Stimulated activated CD4-positive, alpha-beta T cell treated with anti-CD3 and anti-CD28 coated beads, Interleukin-15, amount 100 ng/mL, for 48 hours (primary cell): ENCODE data around the gene ZNF275.
A peak's percentile ranks its signal among the peaks of the same experiment; 100 is the strongest.
"Not testable (repeated sequence)": the region's sequence is repeated elsewhere in the genome, so short reads cannot be mapped to it uniquely, and the experiment has no call there.

ENCODE experiments used
- DNase-seq, 2 donors: peaks; one replicate each; pipeline ENCODE4 v3.0.0-alpha.2; 2020; ENCODE audit warnings: low read depth in 2 of 2

Gene ZNF275

DNA sequence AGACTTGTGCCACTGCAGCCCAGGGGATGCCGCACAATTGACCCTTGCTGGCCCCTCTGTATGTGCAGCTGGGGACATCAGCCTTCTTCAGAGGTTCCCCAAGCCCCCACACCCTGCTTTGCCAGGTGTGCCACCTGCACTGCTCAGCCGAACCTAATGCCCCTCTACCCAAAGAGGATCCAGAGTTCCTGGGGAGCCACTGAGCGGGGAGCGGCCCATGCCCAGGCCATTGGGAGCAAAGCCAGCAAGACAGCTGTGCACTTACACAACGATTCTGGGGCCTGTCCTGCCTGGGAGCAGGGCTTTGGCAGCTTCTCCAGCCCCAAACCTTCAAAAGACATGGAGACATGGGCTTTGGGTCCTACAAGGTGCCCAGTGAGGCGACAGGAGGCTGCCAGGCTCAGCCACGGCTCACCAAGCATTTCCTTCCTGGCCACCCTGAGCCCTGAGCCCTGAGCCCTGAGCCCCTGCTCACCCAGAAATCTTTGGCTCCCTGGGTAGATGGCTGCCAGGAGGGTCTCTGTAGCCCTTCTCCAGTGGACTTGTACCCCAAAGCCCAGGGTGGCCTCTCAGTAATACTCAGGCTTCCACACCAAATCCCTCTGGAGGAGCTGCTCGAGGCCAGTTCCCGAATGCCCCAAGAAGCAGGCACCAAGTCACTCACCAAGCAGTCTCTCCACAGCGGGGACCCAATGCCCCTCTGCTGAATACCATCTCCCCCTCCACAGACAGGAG lies 54.2 kb downstream of the ZNF275 start:
- no peak for DNase-seq

DNA sequence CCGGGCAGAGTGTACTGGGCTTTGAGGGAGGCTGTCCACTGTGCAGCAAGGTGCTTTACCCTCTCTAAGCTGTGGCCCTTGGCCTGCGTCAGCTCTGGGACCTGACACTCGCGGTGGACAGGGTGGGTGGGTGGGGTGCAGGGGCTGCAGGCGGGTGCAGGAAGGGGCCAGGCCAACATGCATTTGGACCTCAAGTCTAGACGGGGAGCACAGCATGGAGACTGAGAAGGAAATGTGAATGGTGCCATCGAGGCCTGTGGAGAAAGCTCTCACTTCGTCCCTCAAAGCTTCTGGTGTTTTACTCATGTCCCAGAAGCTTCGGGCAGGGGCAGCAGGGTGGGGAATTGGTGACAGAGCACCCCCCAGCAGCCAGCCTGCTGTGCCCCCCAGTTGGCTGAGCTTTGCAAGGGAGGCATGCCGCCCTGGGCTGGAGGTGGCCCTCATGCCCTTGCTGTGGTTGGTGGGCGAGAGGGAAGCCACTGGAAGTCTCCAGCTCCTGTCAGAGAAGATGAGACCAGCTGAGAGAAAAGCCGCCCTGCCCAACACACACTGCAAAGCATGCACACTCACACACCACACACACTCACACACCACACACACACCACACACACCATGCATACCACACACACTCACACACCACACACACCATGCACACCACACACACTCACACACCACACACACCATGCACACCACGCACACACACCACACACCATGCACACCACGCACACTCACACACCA lies 54.9 kb downstream of the ZNF275 start:
- no peak for DNase-seq

DNA sequence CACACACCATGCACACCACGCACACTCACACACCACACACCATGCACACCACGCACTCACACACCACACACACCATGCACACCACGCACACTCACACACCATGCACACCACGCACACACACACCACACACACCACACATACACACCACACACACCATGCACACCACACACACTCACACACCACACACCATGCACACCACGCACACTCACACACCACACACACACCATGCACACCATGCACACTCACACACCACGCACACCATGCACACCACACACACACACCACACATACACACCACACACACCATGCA lies 55.5 kb downstream of the ZNF275 start:
- not testable (repeated sequence) for DNase-seq

DNA sequence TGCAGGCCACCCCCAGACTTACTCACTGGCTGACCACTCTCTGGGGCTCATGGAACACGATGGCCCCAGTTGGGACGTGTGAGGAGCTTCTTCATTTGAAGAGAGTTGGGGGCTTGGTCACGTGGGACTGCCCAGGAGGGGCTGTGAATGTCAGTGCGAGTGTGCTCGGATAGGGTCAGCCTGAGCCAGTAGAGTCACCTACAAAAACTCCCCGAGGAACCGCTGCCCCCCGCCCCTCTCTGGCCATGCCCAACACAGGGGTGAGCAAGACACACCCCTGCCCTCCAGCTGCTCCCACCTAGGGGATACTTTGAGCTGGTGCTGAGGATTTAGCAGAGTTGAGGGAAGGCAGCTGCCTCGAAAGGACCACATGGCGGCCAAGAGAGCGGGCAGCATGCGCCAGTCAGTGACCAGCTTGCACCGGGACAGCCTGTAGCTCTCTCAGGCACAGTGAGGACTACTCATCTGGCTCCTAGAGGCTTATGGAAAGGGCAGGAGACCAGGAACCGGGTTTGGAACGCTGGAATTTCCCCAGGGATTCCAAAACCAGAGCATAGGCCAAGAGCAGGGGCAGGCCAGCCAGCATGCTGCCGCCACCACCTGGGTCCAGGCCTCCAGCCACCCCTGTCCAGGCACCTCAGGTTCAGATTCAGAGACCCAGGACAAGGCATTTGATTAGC lies 58.8 kb downstream of the ZNF275 start:
- no peak for DNase-seq

DNA sequence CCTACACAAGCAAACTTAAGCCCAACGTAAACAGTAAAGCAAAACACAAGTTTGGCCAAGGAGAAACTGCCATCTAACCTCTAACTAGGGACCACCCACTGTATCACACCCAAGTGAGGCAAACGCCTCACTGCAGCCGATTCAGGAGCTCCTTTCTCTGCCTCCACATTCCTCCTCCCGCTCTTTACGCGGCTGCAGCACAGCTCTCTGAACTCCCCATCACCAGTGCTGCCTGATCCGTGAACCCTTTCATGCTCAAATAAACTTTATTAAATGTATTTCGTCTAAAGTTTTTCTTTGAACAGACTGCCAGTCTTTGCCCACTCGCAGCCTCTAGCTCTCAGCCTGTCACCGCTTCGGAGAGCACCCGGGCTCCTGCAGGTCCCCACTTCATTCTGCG lies 60.7 kb downstream of the ZNF275 start:
- no peak for DNase-seq

DNA sequence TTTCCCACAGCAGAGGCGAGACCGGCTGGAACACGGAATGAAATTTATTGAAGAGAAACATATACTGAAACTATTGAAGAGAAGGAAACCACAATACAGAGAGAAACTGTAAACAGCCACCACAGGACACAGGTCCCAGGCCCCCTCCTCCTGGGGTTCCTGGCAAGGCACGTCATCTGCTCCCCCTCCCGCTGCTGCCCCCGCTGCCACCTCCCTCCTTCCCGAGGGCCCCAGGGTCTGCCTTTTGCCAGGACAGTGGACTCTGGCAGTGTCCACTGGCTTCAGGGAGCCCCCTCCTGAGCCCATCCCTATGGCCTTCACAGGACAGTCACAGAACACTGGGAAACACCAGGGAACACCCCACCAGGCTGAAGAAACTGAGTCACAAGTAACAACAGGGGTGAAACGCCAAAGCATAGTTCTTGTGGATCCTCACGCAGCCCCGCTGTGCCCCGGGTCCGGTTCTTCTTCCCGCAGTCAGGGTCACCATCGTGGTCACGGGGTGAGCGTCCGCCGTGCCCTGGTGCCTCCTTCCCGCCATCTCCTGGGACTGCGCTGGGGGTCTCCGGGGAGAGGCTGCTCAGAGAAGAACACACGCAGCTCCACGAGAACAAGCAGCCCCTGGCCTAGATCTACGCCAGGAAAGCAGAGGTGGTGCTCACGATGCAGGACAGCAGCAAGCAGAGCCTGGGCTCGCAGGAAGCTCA lies 61.8 kb downstream of the ZNF275 start:
- no peak for DNase-seq

DNA sequence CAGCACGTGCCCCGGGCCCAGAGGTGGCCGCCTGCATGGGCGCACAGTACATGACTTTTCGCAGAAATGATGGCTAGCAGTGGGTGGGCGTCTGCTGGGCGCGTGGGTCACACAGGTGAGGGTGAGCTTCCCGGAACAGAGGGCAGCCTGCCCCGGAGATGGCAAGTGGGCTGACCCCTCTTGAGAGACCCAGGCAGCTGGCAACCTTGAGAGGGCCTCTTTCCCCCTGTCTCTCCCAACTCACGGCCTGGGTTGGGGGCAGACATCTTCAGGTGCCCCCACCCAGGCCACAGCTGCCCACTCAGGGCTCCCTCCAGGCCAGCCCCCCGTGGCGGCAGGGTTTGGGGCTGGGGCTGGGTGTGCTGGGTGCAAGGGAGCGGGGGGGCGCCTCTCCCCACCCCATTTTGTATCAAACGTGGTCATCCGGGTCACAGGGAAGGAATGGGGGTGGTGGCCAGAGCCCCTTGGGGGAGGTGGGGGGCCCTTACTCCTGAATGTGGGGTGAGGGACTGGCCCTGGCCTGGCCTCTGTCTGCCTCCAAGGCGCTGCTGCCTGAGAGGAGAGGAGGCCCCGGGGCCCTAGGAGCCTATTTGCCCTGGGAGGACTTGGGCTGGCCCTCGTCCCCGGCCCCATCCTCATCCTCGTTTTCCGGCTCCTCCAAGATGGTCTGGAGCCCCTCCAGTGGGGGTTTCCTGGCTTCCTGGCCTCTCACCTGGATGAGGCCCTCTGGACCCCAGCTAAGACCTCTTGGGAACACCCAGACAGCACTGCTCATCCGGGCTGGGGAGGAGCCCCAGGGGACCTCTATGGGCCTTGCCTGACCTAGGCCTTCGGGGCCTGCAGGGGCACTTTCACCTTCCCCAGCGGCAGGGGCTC lies 62.6 kb downstream of the ZNF275 start:
- no peak for DNase-seq

DNA sequence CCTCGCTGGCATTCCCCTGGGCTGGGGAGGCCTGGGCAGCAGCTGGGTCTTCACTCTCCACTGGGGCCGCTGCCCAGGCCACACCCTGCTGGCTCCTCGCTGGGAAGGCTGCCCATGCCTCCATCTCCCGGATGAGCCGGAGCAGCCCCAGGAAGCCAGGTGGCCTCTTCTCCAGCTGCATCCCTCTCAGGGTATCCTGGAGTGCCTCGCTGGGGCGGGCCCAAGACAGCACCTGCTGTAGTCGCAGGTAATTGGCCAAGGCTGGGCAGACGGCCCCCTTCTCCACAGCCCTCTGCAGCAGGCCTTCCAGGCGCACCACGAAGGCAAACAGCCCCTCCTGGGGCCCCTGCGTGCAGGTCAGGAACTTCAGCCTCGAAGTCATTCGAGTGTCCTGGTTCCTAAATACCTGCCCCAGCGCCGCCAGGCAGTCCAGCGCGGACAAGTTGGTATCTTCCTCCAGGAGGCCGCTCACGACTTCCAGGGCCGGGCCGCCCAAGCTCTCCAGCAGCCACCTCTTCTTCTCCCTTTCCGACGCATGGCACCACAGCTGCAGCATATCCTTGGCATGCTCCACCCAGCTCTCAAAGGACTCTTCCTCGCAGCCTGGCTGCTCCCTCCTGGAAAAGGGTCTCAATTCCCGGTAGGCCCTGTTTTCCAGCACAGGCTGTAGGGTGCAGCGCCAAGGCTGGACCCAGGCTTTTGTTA lies 63.5 kb downstream of the ZNF275 start:
- DNase-seq, result no peak

DNA sequence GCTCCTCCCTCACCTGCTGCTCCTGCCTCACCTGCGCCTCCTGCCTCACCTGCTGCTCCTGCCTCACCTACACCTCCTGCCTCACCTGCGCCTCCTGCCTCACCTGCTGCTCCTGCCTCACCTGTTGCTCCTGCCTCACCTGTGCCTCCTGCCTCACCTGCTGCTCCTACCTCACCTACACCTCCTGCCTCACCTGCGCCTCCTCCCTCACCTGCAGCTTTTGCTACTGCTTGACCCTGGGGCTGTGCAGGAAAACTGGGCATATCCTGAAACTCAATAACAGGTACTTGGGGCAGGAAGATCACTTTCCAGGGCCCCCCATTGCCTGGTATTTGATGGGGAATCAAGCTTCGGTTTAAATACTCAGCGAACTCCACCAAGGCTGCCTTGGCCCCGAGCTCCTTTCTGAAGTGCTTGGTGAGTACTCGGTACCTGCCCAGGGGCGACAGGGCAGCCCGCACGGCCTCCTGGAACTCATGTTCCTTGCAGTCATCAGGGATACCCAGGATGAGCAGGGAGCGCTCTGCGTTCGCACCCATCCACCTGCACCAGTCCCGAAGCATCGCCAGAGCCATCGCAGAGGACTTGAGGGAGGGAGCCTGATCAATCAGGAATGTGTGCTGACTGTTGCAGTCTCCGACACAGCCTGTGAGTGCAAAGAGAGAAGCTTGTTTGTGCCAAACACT lies 64.5 kb downstream of the ZNF275 start:
- DNase-seq, result no peak

DNA sequence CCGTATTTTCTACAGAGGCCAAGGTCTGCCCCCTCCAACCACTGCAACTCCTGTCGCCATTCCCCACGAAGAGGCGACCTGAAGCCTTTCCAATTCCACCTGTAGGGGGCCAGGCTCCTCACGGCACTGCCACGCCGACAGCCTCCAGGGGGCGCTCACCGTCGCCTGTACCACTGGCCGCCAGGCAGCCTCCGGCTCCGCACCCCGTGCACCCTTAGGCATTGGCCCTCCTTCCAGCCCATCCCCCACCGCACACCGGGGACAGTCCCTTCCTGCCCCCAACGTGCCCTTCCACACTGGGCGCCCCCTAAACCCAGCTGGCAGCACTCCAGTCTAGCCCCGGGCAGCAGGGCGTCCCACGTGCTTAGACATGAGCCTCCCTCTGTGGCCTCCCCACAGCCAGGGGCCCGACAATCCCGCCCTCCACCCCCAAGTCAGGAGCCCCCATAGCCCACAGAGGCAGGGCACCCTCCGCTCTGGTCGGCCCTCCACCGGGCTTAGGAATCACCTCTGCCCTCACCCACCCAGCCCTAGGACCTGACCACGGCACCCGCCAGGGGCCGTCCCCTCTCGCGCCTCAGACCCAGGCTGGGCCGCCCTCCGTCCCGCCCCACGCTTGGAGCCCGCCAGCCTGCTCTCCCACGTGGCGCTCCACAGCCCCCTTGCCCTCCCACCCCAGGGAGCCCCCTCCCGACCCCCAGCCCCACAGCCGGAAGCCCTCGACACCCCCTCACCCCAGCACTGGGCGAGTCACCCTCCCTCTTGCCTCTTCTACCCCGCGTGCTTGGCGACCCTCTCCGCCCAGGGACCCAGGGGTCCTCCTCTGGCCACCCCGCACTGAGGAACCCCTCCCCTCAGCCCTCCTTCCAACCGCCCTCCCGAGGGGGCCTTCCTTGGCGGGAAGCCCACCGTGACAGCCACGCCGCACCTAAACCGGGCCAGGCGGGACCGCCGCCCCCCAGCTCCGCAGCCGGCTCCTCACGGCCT lies 66.5 kb downstream of the ZNF275 start:
- peak in 1 of 2 donors; percentile 61 for DNase-seq

DNA sequence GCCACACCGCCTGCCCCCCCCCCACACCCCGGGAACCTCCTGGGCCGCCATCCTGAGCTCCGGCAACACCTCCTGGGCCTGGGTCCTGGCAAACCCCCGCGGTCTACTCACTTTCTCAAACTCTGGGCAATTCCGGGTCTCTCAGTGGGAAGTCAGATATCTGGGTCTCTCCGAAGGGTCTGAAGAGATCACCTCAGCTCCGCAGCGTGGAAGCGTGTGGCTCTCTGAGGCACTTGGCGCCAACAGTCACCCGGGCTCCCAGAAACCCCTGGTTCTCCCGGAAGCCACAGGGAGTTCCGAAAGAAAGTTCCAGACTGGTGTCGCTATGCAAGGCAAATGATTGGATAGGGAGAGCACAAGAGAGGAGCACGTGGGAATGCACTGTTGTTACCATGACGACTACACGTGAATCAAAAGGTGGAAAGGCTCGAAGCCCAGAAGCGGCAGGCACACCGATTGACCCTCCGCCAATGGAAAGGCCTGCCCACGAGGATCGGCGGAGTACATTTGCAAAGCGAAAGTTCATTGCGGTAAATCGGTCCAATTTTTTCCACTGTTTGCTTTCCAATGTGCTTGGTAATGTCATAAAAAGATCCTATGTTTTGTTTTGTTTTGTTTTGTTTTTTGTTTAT lies 67.3 kb downstream of the ZNF275 start, which contains the start of gene PNMA6E:
Gene PNMA6E (minus strand): TSS at position 218 of the 632 bp plus-strand sequence. CDS start 2,501 bp downstream, outside the sequence.
- no peak for DNase-seq
